Progenitor cell of endocrine pancreas (in vitro differentiated cells): ENCODE results near the gene SIX1. TPM values are rescaled to one million over a fixed set of nuclear protein-coding genes. Genes with fewer than 3 reads are reported as not detected.
A peak's percentile ranks its signal among the peaks of the same experiment; 100 is the strongest.

ENCODE experiments used
- DNase-seq: peaks from one replicate; pipeline ENCODE4 v3.0.0; 2021; ENCODE audit warnings: low spot score; ENCODE audit not compliant: unreplicated experiment
- H3K27ac Mint-ChIP-seq: 2 replicates; pipeline ENCODE4 v1.8.0; 2021; ENCODE audit warnings: mild to moderate bottlenecking, moderate library complexity, mixed read lengths
- H3K27me3 Mint-ChIP-seq: 2 replicates; pipeline ENCODE4 v1.8.0; 2021; ENCODE audit warnings: mixed read lengths
- H3K36me3 Mint-ChIP-seq: 2 replicates; pipeline ENCODE4 v1.8.0; 2022; ENCODE audit warnings: mixed read lengths; ENCODE audit not compliant: insufficient read depth
- H3K4me1 Mint-ChIP-seq: 2 replicates; pipeline ENCODE4 v1.8.0; 2021; ENCODE audit warnings: low read depth, mixed read lengths
- H3K4me3 Mint-ChIP-seq: 2 replicates; pipeline ENCODE4 v1.8.0; 2021; ENCODE audit warnings: low read depth, mild to moderate bottlenecking, moderate library complexity, mixed read lengths
- H3K9me3 Mint-ChIP-seq: 2 replicates; pipeline ENCODE4 v1.8.0; 2021; ENCODE audit warnings: low read depth, mixed read lengths
- total RNA-seq: library from RNA; stranded (reverse); gene quantifications from 2 replicates; pipeline ENCODE4 v1.2.1, GENCODE V29; 2021
- TF ChIP-seq, protein P1 (sequence below): fragments of 200-600 bp; sonication (generic); IDR thresholded peaks from one replicate; pipeline ENCODE4 v1.5.0; 2021; ENCODE audit warnings: antibody characterized with exemption, mild to moderate bottlenecking; ENCODE audit not compliant: unreplicated experiment

SIX1 gene
- total RNA-seq, 1 donor from 2014 or later, result 0.79 TPM

DNA sequence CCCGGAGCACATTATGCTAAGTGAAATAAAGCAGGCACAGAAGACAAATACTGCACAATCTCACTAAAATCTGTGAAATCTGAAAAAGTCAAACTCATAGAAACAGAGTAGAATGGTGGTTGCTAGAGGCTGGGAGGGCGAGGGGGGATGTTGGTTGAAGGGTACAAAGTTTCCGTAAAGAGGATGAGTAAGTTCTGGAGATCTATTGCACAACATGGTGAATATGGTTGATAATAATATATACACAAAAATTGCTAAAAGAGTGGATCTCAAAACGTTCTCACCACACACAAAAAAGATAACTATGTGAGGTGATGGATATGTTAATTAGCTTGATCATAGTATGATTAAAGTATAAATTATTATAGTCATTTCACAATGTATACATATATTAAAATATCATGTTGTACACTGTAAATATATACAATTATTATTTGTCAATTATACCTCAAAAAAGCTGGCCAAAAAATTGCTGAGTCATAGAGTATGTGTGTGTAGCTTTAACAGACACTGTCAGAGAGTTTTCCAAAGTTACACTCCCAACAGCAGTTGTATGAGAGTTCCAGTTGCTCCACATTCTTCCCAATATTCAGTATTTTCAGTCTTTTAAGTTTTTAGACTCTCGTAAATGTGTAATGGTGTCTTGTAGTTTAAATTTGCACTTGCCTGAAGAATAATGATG is 19.3 kb upstream of the SIX1 start:
- Mint-ChIP-seq H3K4me1 (peaks cover 4% of the 10 kb centered on the region), H3K4me3 (no peak overlapping the region), H3K27ac (no peak overlapping the region), H3K27me3 (peaks cover 10% of the 10 kb centered on the region), H3K9me3 (peaks cover 4% of the 10 kb centered on the region), H3K36me3 (no peaks in the 10 kb centered on the region)
- DNase-seq, result no peak
- TF ChIP-seq, protein P1, sequence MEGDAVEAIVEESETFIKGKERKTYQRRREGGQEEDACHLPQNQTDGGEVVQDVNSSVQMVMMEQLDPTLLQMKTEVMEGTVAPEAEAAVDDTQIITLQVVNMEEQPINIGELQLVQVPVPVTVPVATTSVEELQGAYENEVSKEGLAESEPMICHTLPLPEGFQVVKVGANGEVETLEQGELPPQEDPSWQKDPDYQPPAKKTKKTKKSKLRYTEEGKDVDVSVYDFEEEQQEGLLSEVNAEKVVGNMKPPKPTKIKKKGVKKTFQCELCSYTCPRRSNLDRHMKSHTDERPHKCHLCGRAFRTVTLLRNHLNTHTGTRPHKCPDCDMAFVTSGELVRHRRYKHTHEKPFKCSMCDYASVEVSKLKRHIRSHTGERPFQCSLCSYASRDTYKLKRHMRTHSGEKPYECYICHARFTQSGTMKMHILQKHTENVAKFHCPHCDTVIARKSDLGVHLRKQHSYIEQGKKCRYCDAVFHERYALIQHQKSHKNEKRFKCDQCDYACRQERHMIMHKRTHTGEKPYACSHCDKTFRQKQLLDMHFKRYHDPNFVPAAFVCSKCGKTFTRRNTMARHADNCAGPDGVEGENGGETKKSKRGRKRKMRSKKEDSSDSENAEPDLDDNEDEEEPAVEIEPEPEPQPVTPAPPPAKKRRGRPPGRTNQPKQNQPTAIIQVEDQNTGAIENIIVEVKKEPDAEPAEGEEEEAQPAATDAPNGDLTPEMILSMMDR, result no peak

DNA sequence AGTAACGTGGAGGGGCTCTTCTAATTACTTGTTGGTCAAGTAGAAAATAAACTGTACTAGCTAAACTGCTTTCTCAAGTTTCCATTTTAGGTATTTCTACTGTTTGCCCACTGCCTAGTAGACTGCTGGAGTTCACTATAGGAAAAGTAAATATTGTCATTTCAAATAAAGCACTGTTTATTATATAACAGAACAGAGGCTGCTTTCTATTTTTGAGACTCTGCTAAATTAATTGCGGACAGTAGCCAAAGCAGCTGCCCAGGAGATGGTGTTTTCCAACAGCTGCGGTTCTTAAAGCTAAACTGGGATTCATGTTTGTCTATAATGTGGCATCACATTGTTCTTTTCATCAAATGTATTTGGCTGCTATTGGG is 15.9 kb upstream of the SIX1 start:
- Mint-ChIP-seq H3K4me3 (no peak overlapping the region), H3K27ac (no peak overlapping the region), H3K4me1 (peaks cover 4% of the 10 kb centered on the region), H3K27me3 (peaks cover 33% of the 10 kb centered on the region), H3K36me3 (no peaks in the 10 kb centered on the region), H3K9me3 (peaks cover 4% of the 10 kb centered on the region)
- DNase-seq, result no peak
- TF ChIP-seq, protein P1, result no peak

DNA sequence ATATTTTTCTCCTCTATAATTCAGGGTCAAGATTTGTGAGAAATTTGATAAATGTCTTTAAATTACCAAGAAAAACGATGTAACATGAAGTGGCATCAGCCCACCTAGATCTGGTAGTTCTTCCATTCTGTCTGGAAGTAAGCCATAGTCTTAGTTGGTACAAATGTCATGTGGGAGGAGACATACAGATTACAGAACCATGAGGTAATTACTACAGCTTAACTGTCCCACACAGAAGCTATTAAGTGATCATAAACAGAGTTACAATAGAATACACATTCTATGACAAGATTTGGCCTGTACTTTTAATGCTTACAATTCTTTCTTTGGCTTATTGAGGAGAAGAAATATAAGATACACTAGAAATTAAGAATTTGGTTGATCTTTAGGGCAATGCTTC is 13.7 kb upstream of the SIX1 start:
- peaks cover 55% of the 10 kb centered on the region for H3K27me3 Mint-ChIP-seq
- H3K27ac Mint-ChIP-seq, result no peak overlapping the region

DNA sequence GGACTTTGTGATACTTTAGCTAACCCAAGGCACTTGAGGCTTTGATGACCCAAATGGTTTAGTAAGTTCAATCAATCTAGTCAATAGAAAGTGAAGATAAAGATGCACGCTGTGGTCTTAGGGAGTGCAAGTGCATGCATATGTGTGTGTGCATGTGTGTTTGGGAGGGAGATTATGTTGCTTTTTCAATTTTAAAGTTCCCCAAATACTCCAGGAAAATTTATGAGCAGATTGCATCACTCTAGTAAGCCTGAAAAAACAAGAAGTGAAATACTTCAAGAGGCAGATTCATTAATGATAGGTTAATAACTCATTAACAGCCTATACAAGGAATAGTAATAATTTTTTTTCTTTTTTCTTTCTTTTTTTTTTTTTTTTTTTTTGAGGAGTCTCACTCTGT is 12.4 kb upstream of the SIX1 start:
- Mint-ChIP-seq H3K9me3 (no peaks in the 10 kb centered on the region), H3K36me3 (no peaks in the 10 kb centered on the region), H3K4me1 (peaks cover 16% of the 10 kb centered on the region), H3K27ac (no peak overlapping the region), H3K4me3 (no peak overlapping the region), H3K27me3 (peaks cover 64% of the 10 kb centered on the region)
- no peak for DNase-seq
- TF ChIP-seq, protein P1, result no peak

More for the DNA sequence above, 13.7 kb upstream of the SIX1 start:
- H3K9me3 Mint-ChIP-seq, result no peaks in the 10 kb centered on the region
- H3K4me1 Mint-ChIP-seq, result peaks cover 10% of the 10 kb centered on the region
- no peak for DNase-seq
- TF ChIP-seq, protein P1, result no peak
- H3K4me3 Mint-ChIP-seq, result no peak overlapping the region
- no peaks in the 10 kb centered on the region for H3K36me3 Mint-ChIP-seq

DNA sequence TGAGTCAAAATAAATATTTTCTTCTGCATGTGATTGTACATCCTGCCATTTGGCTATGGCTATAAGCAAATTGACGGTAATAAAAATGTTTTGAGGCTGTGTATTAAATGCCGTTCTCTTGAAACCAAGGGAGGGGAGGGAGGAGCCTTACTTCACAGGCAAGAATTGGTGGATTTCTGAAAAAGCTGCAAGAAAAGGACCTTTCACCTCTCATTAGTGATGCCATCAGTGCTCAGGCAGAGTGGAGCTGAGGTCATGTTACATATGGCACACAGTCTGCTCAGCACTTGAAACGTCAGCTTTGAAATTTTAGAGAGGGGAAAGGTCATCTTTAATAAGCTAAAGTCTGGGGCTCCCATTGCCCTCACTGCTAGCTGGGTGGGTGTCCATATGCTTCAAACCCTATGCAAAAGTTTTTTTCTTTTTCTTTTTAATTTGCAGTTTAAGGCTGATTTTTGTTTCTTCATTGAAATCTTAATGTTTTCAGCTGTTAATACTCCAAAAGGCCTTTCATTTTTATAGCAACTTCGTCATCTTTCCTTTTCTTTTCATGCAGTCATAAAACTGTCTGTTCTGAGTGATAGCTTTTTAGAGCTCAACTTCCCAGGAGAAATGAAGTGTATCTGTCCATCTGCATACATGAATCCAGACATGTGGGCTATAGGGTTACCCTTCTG is 9.8 kb upstream of the SIX1 start:
- DNase-seq, result no peak

More for the DNA sequence above, 9.8 kb upstream of the SIX1 start:
- H3K9me3 Mint-ChIP-seq, result no peaks in the 10 kb centered on the region
- peaks cover 86% of the 10 kb centered on the region for H3K27me3 Mint-ChIP-seq
- peak overlapping the region; percentile 3 for H3K4me3 Mint-ChIP-seq
- H3K36me3 Mint-ChIP-seq, result no peaks in the 10 kb centered on the region
- peaks cover 23% of the 10 kb centered on the region for H3K4me1 Mint-ChIP-seq
- H3K27ac Mint-ChIP-seq, result no peak overlapping the region
- TF ChIP-seq, protein P1, result no peak
